GM12801 (cell line): ENCODE measurements around the gene MAF.

Experiments used
- CTCF ChIP-seq: IDR thresholded peaks from one replicate; pipeline ENCODE4 v1.5.1; 2011; ENCODE audit warnings: control low read depth; ENCODE audit not compliant: insufficient read length; ENCODE audit errors: extremely low read depth

The MAF gene

GRCh38 chr16:79612207-79612606, 11.7 kb upstream of the MAF start:
- TF ChIP-seq CTCF: no peak

- no peak for TF ChIP-seq CTCF
Observed at GRCh38 chr16:79610771-79611170, 10.2 kb upstream of the MAF start.

- no peak for TF ChIP-seq CTCF
Observed at GRCh38 chr16:79609861-79610260, 9.3 kb upstream of the MAF start.

- TF ChIP-seq CTCF: no peak
Observed at GRCh38 chr16:79608976-79609375, 8.4 kb upstream of the MAF start.

GRCh38 chr16:79607587-79607986, 7.0 kb upstream of the MAF start:
- TF ChIP-seq CTCF: no peak

GRCh38 chr16:79605999-79606398, 5.5 kb upstream of the MAF start:
- no peak for TF ChIP-seq CTCF

- TF ChIP-seq CTCF: no peak
Observed at GRCh38 chr16:79603055-79603454, 2.5 kb upstream of the MAF start.

GRCh38 chr16:79602628-79603014, 2.1 kb upstream of the MAF start:
- TF ChIP-seq CTCF: no peak
